Measurements from ENCODE around the gene SLIT2. TPM values are rescaled to one million over a fixed set of nuclear protein-coding genes. Genes with fewer than 3 reads are reported as not detected.

SLIT2 gene
- total RNA-seq, 3 donors from 2014 or later (not counting 1 experiment from before 2014, with no cell fraction given): not detected

DNA sequence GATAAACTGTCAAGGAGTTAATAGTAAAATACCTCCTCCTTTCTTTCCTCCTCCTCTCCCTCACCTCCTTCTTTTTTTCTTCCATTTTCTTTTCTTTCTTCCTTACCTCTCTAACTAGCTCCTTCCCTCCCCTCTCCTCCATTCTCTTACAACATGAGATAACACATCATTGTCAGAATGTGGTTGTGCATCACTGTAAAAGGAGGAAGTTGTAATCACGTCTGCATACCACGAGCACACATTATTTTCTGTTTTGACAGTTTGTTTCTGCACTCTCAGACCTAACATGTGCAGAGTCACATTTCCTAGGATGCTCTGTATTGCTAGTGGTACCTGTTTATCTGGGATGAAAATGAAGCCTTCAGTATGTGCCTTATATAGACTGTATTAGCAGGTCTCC, 9.1 kb downstream of the SLIT2 start:
- Mint-ChIP-seq H3K4me1 (no peaks in the 10 kb centered on the region), H3K27ac (no peak overlapping the region), H3K27me3 (ENCODE audit: low read depth in 2 of 2) (peaks cover 0 to 2% of the 10 kb centered on the region in 2 donors), H3K36me3 (no peaks in the 10 kb centered on the region), H3K9me3 (peaks cover 2% of the 10 kb centered on the region in 2 donors), H3K4me3 (no peak overlapping the region)
- Histone ChIP-seq H3K4me1 (ENCODE audit: control insufficient read depth, insufficient read depth, low read length) (no peaks in the 10 kb centered on the region), H3K9me3 (ENCODE audit: control insufficient read depth, insufficient read depth, low read length) (no peaks in the 10 kb centered on the region), H3K27ac (ENCODE audit: low read length) (no peak overlapping the region), H3K36me3 (ENCODE audit: control insufficient read depth, insufficient read depth, low read length) (no peaks in the 10 kb centered on the region), H3K27me3 (ENCODE audit: control insufficient read depth, insufficient read depth, low read length) (no peaks in the 10 kb centered on the region), H3K4me3 (ENCODE audit: low read length) (no peak overlapping the region)
- DNase-seq (no peak), ATAC-seq (no peak)
- 0% methylated on average over 2 of the region's 2 CpGs for WGBS (ENCODE audit: insufficient coverage)
- intact Hi-C loops (cut with micrococcal nuclease): no loop called here
- TF ChIP-seq, protein P1, sequence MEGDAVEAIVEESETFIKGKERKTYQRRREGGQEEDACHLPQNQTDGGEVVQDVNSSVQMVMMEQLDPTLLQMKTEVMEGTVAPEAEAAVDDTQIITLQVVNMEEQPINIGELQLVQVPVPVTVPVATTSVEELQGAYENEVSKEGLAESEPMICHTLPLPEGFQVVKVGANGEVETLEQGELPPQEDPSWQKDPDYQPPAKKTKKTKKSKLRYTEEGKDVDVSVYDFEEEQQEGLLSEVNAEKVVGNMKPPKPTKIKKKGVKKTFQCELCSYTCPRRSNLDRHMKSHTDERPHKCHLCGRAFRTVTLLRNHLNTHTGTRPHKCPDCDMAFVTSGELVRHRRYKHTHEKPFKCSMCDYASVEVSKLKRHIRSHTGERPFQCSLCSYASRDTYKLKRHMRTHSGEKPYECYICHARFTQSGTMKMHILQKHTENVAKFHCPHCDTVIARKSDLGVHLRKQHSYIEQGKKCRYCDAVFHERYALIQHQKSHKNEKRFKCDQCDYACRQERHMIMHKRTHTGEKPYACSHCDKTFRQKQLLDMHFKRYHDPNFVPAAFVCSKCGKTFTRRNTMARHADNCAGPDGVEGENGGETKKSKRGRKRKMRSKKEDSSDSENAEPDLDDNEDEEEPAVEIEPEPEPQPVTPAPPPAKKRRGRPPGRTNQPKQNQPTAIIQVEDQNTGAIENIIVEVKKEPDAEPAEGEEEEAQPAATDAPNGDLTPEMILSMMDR (IDR thresholded peaks at IDR 0.05): no peak

DNA sequence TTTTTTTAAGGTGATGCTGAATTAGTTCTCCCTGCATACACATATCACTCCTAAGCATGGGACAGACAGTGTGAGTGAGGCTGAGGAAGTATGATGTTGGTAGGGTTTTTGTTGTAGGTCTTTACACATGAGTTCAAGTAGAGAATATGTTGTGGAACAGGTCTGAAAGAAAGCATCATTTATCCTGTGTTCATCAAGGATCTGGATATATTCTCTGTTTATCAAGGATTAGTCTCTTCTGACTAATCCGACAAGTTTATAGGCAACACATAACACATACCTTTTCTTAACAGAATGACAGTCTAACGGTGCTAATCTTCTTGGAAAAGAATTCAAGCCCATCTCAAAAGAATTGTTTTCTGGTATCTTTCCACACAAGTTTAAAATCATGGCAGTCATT, 10.5 kb downstream of the SLIT2 start:
- H3K4me1 ChIP-seq (ENCODE audit: control insufficient read depth, insufficient read depth, low read length): no peaks in the 10 kb centered on the region
- Mint-ChIP-seq H3K36me3 (no peaks in the 10 kb centered on the region), H3K27ac (no peak overlapping the region), H3K4me3 (no peak overlapping the region), H3K4me1 (no peaks in the 10 kb centered on the region), H3K9me3 (peaks cover 2 to 7% of the 10 kb centered on the region in 2 donors), H3K27me3 (ENCODE audit: low read depth in 2 of 2) (peaks cover 0 to 2% of the 10 kb centered on the region in 2 donors)
- H3K9me3 ChIP-seq (ENCODE audit: control insufficient read depth, insufficient read depth, low read length): no peaks in the 10 kb centered on the region
- DNase-seq (no peak), ATAC-seq (no peak)
- no peaks in the 10 kb centered on the region for H3K27me3 ChIP-seq (ENCODE audit: control insufficient read depth, insufficient read depth, low read length)
- intact Hi-C loops (cut with micrococcal nuclease): no loop called here
- TF ChIP-seq, protein P1 (IDR thresholded peaks at IDR 0.05): no peak
- WGBS (ENCODE audit: insufficient coverage): 91% methylated on average over 2 of the region's 2 CpGs
- no peaks in the 10 kb centered on the region for H3K36me3 ChIP-seq (ENCODE audit: control insufficient read depth, insufficient read depth, low read length)
- H3K4me3 ChIP-seq (ENCODE audit: low read length): no peak overlapping the region
- no peak overlapping the region for H3K27ac ChIP-seq (ENCODE audit: low read length)

DNA sequence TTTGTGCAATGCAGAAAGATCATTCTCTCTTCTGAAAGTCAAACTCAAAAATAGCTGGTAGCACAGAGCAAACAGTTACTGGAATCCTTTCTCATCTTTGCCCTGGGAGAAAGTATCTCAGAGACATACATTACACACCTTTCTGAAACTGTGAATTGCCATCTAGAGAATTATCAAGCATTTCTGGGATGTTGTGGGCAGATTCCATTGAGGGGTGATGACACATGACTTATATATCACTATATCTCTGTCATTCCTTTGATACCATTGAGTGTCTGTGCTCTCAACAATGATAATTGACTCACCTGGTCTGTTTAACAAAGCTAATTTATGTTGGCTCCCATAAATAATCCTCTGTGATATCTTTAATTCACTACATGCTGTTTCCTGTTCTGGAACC, 13.0 kb downstream of the SLIT2 start:
- ATAC-seq (no peak), DNase-seq (no peak)
- Histone ChIP-seq H3K4me3 (ENCODE audit: low read length) (no peak overlapping the region), H3K9me3 (ENCODE audit: control insufficient read depth, insufficient read depth, low read length) (no peaks in the 10 kb centered on the region), H3K4me1 (ENCODE audit: control insufficient read depth, insufficient read depth, low read length) (no peaks in the 10 kb centered on the region), H3K36me3 (ENCODE audit: control insufficient read depth, insufficient read depth, low read length) (no peaks in the 10 kb centered on the region), H3K27ac (ENCODE audit: low read length) (no peak overlapping the region), H3K27me3 (ENCODE audit: control insufficient read depth, insufficient read depth, low read length) (no peaks in the 10 kb centered on the region)
- H3K27me3 Mint-ChIP-seq (ENCODE audit: low read depth in 2 of 2): peaks cover 0 to 2% of the 10 kb centered on the region in 2 donors
- intact Hi-C loops (cut with micrococcal nuclease): no loop called here
- no peaks in the 10 kb centered on the region for H3K36me3 Mint-ChIP-seq
- no peak overlapping the region for H3K4me3 Mint-ChIP-seq
- TF ChIP-seq, protein P1 (IDR thresholded peaks at IDR 0.05): no peak
- H3K4me1 Mint-ChIP-seq: no peaks in the 10 kb centered on the region
- H3K27ac Mint-ChIP-seq: no peak overlapping the region
- peaks cover 2 to 7% of the 10 kb centered on the region in 2 donors for H3K9me3 Mint-ChIP-seq

DNA sequence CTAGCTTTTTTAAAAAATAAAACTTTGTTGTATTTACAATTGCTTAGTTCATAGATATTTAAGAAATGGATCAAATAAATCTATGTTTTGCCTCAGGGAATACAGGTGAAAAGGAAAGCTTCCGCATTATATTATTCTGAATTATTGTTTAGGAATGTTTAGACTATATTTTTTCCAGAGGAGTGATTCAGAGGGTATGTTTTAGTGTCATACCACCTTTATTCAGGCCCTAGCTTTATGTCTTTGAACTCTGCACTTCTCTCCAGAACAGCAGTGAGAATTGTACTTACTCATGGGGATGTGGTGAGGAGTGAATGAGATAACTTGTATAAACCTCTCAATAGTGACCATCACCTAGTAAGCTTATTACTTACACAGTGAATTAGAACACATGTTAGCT, 14.0 kb downstream of the SLIT2 start:
- ATAC-seq (no peak), DNase-seq (no peak)
- H3K27me3 Mint-ChIP-seq (ENCODE audit: low read depth in 2 of 2): peaks cover 0 to 2% of the 10 kb centered on the region in 2 donors
- no peaks in the 10 kb centered on the region for H3K4me1 Mint-ChIP-seq
- no peak overlapping the region for H3K4me3 ChIP-seq (ENCODE audit: low read length)
- TF ChIP-seq, protein P1 (IDR thresholded peaks at IDR 0.05): no peak
- H3K9me3 ChIP-seq (ENCODE audit: control insufficient read depth, insufficient read depth, low read length): no peaks in the 10 kb centered on the region
- WGBS (ENCODE audit: insufficient coverage): 75% methylated on average over 1 of the region's 1 CpG
- H3K36me3 Mint-ChIP-seq: no peaks in the 10 kb centered on the region
- no peaks in the 10 kb centered on the region for H3K36me3 ChIP-seq (ENCODE audit: control insufficient read depth, insufficient read depth, low read length)
- no peaks in the 10 kb centered on the region for H3K4me1 ChIP-seq (ENCODE audit: control insufficient read depth, insufficient read depth, low read length)
- no peak overlapping the region for H3K27ac Mint-ChIP-seq
- H3K27ac ChIP-seq (ENCODE audit: low read length): no peak overlapping the region
- no peak overlapping the region for H3K4me3 Mint-ChIP-seq
- intact Hi-C loops (cut with micrococcal nuclease): no loop called here
- no peaks in the 10 kb centered on the region for H3K27me3 ChIP-seq (ENCODE audit: control insufficient read depth, insufficient read depth, low read length)
- peaks cover 2 to 6% of the 10 kb centered on the region in 2 donors for H3K9me3 Mint-ChIP-seq

Measured in natural killer cell (primary cell).